Immature natural killer cell (primary cell): ENCODE data around the gene HCN3. TPM values are rescaled to one million over a fixed set of nuclear protein-coding genes. Genes with fewer than 3 reads are reported as not detected.
"Not testable (repeated sequence)": the region's sequence is repeated elsewhere in the genome, so short reads cannot be mapped to it uniquely, and the experiment has no call there.

Experiments used
- DNase-seq, 3 donors: peaks; one replicate each; pipeline ENCODE4 v3.0.0; 2022; ENCODE audit warnings: mixed read lengths in 1 of 3
- H3K27ac Mint-ChIP-seq, 6 donors: one replicate each; pipeline ENCODE4 v1.8.0; 2020; ENCODE audit warnings: mixed read lengths in 6 of 6, mild to moderate bottlenecking in 5 of 6, inconsistent platforms in 4 of 6, moderate library complexity in 3 of 6
- H3K27me3 Mint-ChIP-seq, 3 donors: one replicate each; pipeline ENCODE4 v1.8.0; 2020 to 2021; ENCODE audit warnings: low read depth in 3 of 3, mild to moderate bottlenecking in 3 of 3, mixed read lengths in 3 of 3, moderate library complexity in 3 of 3, inconsistent platforms in 1 of 3
- H3K36me3 Mint-ChIP-seq, 3 donors: one replicate each; pipeline ENCODE4 v1.8.0; 2020; ENCODE audit warnings: mixed read lengths in 3 of 3, inconsistent platforms in 2 of 3, mild to moderate bottlenecking in 2 of 3
- H3K4me1 Mint-ChIP-seq, 2 donors: one replicate each; pipeline ENCODE4 v1.8.0; 2020; ENCODE audit warnings: inconsistent platforms in 2 of 2, mild to moderate bottlenecking in 2 of 2, mixed read lengths in 2 of 2, moderate library complexity in 1 of 2
- H3K4me3 Mint-ChIP-seq, 5 donors: one replicate each; pipeline ENCODE4 v1.8.0; 2020; ENCODE audit warnings: mild to moderate bottlenecking in 5 of 5, mixed read lengths in 5 of 5, inconsistent platforms in 3 of 5, moderate library complexity in 3 of 5
- H3K9me3 Mint-ChIP-seq, 6 donors: one replicate each; pipeline ENCODE4 v1.8.0; 2020; ENCODE audit warnings: mild to moderate bottlenecking in 6 of 6, mixed read lengths in 6 of 6, inconsistent platforms in 4 of 6, moderate library complexity in 3 of 6
- polyA plus RNA-seq, 3 donors: library from polyadenylated mRNA; unstranded; fragments of 300-500 nt; fragmentation: Illumina TruSeq; gene quantifications; one replicate each; pipeline ENCODE4 v1.2.3, GENCODE V29; 2021

HCN3 gene
- polyA plus RNA-seq = under 1 TPM in 1 of 3 donors, not detected in 2; 0.52 TPM

- H3K27me3 Mint-ChIP-seq = peaks cover 2 to 9% (median 4%) of the 10 kb centered on the region in 3 donors
- peak; percentile 84 to 85 (median 85) for DNase-seq
- no peaks in the 10 kb centered on the region for H3K9me3 Mint-ChIP-seq
- H3K36me3 Mint-ChIP-seq = no peaks in the 10 kb centered on the region
- peak within 1 kb of the TSS; percentile 81 to 87 (median 84) for H3K4me3 Mint-ChIP-seq
- H3K4me1 Mint-ChIP-seq = peaks cover 34 to 40% of the 10 kb centered on the region in 2 donors
- H3K27ac Mint-ChIP-seq = peak within 1 kb of the TSS; percentile 45 to 78 (median 69)
Measured at GRCh38 chr1:155277070-155277901, at the start of gene HCN3. TSS of gene HCN3 (plus strand) at chr1:155277463. CDS start at chr1:155277591, 128 bp downstream.

DNA sequence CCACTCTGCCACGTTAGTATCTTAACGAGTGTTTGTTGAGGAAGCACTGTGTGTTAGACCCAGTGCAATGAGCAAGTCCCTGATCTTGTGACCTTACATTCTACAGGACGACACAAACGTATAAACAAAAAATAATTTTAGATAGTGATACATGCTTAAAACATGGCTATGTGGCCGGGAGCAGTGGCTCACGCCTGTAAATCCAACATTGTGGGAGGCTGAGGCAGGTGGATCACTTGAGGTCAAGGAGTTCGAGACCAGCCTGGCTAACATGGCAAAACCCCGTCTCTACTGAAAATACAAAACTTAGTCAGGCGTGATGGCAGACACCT, 49.2 kb upstream of the HCN3 start:
- H3K27ac Mint-ChIP-seq = peak overlapping the region; percentile 84 to 95 (median 92)
- H3K4me3 Mint-ChIP-seq = peak overlapping the region; percentile 76 to 92 (median 87)
- H3K36me3 Mint-ChIP-seq = no peaks in the 10 kb centered on the region
- H3K9me3 Mint-ChIP-seq = no peaks in the 10 kb centered on the region
- peaks cover 7 to 14% (median 12%) of the 10 kb centered on the region in 3 donors for H3K27me3 Mint-ChIP-seq
- no peak for DNase-seq
- peaks cover 23 to 25% of the 10 kb centered on the region in 2 donors for H3K4me1 Mint-ChIP-seq

GRCh38 chr1:155231302-155231701, 46.0 kb upstream of the HCN3 start:
- H3K36me3 Mint-ChIP-seq, H3K9me3 Mint-ChIP-seq, H3K4me3 Mint-ChIP-seq, DNase-seq: not testable (repeated sequence)
- Mint-ChIP-seq H3K27me3 (peaks cover 7 to 13% (median 10%) of the 10 kb centered on the region in 3 donors), H3K4me1 (peaks cover 18 to 20% of the 10 kb centered on the region in 2 donors), H3K27ac (peak overlapping the region in 1 of 6 donors; percentile 5)

- H3K36me3 Mint-ChIP-seq = peaks cover 9 to 17% (median 12%) of the 10 kb centered on the region in 3 donors
- not testable (repeated sequence) for H3K27ac Mint-ChIP-seq, H3K4me1 Mint-ChIP-seq, H3K9me3 Mint-ChIP-seq, H3K27me3 Mint-ChIP-seq, DNase-seq, H3K4me3 Mint-ChIP-seq
Measured at GRCh38 chr1:155232001-155232978, 45.0 kb upstream of the HCN3 start.

- H3K36me3 Mint-ChIP-seq = peaks cover 9 to 22% (median 12%) of the 10 kb centered on the region in 3 donors
- not testable (repeated sequence) for H3K4me3 Mint-ChIP-seq, H3K4me1 Mint-ChIP-seq, H3K9me3 Mint-ChIP-seq, DNase-seq, H3K27me3 Mint-ChIP-seq, H3K27ac Mint-ChIP-seq
Measured at GRCh38 chr1:155233502-155233901, 43.8 kb upstream of the HCN3 start.

DNA sequence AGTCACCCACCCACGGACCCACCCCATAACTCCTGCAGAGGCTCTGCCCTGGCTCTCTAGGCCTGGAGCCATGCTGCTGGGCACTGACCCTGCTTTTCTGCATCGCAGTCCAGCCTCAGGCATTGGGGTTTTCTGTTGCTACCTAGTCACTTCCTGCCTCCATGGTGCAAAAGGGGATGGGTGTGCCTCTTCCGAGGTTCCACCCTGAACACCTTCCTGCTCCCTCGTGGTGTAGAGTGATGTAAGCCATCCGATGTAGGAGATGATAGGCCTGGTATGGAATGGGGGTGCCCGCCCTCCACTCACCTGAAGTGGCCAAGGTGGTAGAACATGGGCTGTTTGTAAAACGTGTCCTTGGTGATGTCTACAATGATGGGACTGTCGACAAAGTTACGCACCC, 41.9 kb upstream of the HCN3 start:
- H3K27ac Mint-ChIP-seq, DNase-seq, H3K4me1 Mint-ChIP-seq, H3K4me3 Mint-ChIP-seq, H3K27me3 Mint-ChIP-seq, H3K9me3 Mint-ChIP-seq: not testable (repeated sequence)
- H3K36me3 Mint-ChIP-seq = peaks cover 9 to 26% (median 12%) of the 10 kb centered on the region in 3 donors

DNA sequence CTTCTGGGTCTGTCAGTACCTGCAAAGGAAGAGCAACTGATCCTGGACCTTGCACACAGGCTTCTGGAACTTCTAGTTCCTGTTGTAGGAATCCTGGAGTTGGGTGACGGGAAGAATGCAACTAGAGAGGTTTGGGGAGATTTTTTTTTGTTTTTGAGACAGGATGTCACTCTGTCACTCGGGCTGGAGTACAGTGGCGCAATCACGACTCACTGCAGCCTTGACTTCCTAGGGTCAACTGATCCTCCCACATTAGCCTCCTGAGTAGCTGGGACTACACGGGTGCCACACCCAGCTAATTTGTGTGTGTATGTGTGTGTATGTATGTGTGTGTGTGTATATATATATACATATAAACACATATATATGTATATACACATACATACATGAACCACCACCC, 40.8 kb upstream of the HCN3 start:
- DNase-seq = no peak
- Mint-ChIP-seq H3K4me1 (peaks cover 18 to 20% of the 10 kb centered on the region in 2 donors), H3K27ac (peak overlapping the region in 1 of 6 donors; percentile 36), H3K4me3 (no peak overlapping the region), H3K27me3 (peaks cover 0 to 2% (median 0%) of the 10 kb centered on the region in 3 donors), H3K36me3 (peaks cover 9 to 26% (median 12%) of the 10 kb centered on the region in 3 donors), H3K9me3 (no peaks in the 10 kb centered on the region)

DNA sequence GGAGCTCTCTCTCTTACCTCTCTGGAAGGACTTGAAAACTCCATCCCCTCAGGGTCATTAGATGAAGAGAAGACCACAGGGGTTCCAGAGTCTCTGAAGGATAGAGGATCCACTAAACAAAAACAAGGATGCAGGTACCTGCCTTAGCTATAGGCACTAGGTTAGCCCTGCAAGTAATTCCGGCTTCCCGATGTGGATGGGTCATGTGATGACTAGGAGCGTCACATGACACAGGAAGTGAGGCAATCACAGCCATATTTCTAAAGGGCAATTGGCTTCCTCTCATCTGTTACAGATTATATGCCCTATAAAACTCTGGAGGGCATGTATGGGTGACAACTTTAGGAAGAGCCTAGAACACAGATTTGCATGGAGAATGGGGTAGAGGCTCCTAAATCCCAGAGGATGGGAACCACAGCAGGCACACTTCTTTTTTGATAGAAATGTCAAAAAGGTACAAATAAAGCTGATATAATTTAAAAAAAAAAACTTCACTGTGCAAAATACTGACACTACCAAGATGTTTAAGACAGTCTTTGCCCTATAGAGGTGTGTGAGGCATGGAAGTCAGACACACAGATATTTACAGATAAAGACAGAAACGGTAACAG, 36.1 kb upstream of the HCN3 start:
- H3K27me3 Mint-ChIP-seq = peaks cover 12 to 26% (median 16%) of the 10 kb centered on the region in 3 donors
- DNase-seq = peak; percentile 70 to 74 (median 72)
- peak overlapping the region; percentile 75 to 96 (median 90) for H3K27ac Mint-ChIP-seq
- peak overlapping the region; percentile 86 to 94 (median 91) for H3K4me3 Mint-ChIP-seq
- peaks cover 0 to 6% (median 2%) of the 10 kb centered on the region in 6 donors for H3K9me3 Mint-ChIP-seq
- H3K4me1 Mint-ChIP-seq = peaks cover 41 to 45% of the 10 kb centered on the region in 2 donors
- H3K36me3 Mint-ChIP-seq = peaks cover 4 to 22% (median 11%) of the 10 kb centered on the region in 3 donors

GRCh38 chr1:155241841-155242264, 35.4 kb upstream of the HCN3 start:
- Mint-ChIP-seq H3K4me3 (peak overlapping the region in 3 of 5 donors; percentile 38 to 91 (median 86)), H3K36me3 (peaks cover under 1 to 16% (median 5%) of the 10 kb centered on the region in 3 donors), H3K4me1 (peaks cover 41 to 45% of the 10 kb centered on the region in 2 donors), H3K9me3 (peaks cover 0 to 6% (median 2%) of the 10 kb centered on the region in 6 donors), H3K27me3 (peaks cover 12 to 27% (median 19%) of the 10 kb centered on the region in 3 donors), H3K27ac (peak overlapping the region; percentile 60 to 96 (median 87))
- DNase-seq = no peak

GRCh38 chr1:155242805-155243358, 34.4 kb upstream of the HCN3 start:
- no peak for DNase-seq
- Mint-ChIP-seq H3K36me3 (peaks cover 0 to 10% (median 4%) of the 10 kb centered on the region in 3 donors), H3K4me1 (peaks cover 41 to 45% of the 10 kb centered on the region in 2 donors)

DNA sequence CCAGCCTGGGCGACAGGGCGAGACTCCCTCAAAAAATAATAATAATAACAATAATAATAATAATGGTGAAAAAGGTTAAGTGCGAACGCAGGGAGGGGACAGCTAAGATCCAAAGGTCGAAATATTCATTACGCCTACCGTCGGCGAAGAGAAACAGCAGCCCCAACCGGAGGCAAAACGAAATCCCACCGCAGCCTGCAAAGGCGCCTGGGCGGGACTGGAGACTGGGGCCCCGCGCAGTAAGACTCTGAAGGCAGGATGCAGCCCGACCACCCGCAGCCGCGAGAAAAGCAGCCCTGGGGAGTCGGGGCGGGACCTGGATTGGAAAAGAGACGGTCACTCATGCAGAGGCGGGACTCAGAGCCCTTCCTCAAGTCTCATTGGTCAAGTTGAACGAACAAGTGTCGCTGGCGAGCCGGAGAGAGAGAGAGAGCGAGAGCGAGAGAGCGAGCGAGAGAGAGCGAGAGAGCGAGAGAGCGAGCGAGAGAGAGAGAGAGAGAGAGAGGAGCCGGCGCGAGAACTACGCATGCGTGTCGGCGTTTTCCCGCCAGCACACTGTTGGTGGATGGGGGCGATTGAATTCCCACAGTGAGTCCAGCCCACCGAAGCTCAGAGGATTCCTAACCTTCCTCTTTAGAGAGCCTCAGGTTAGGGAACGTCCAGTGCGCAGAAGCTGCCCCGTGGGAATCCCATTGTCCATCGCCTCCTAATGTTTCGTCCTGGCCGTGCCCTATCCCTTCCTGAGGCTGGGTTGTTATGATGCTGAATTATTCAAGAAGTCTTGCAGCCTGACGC, 32.7 kb upstream of the HCN3 start:
- H3K9me3 Mint-ChIP-seq = peaks cover 0 to 6% (median 2%) of the 10 kb centered on the region in 6 donors
- peak overlapping the region; percentile 84 to 93 (median 88) for H3K4me3 Mint-ChIP-seq
- DNase-seq = peak; percentile 97 to 99 (median 98)
- H3K27me3 Mint-ChIP-seq = peaks cover 14 to 27% (median 19%) of the 10 kb centered on the region in 3 donors
- H3K4me1 Mint-ChIP-seq = peaks cover 39 to 45% of the 10 kb centered on the region in 2 donors
- H3K36me3 Mint-ChIP-seq = peaks cover 0 to 4% (median 4%) of the 10 kb centered on the region in 3 donors
- peak overlapping the region; percentile 93 to 99 (median 97) for H3K27ac Mint-ChIP-seq

More at GRCh38 chr1:155242805-155243358, 34.4 kb upstream of the HCN3 start:
- peaks cover 0 to 6% (median 2%) of the 10 kb centered on the region in 6 donors for H3K9me3 Mint-ChIP-seq
- H3K4me3 Mint-ChIP-seq = peak overlapping the region; percentile 52 to 86 (median 66)
- peaks cover 12 to 27% (median 19%) of the 10 kb centered on the region in 3 donors for H3K27me3 Mint-ChIP-seq
- peak overlapping the region in 5 of 6 donors; percentile 12 to 99 (median 73) for H3K27ac Mint-ChIP-seq

GRCh38 chr1:155245163-155245524, 32.1 kb upstream of the HCN3 start:
- peaks cover 0 to 6% (median 2%) of the 10 kb centered on the region in 6 donors for H3K9me3 Mint-ChIP-seq
- H3K4me1 Mint-ChIP-seq = peaks cover 37 to 41% of the 10 kb centered on the region in 2 donors
- peak overlapping the region; percentile 93 to 99 (median 97) for H3K27ac Mint-ChIP-seq
- H3K4me3 Mint-ChIP-seq = peak overlapping the region; percentile 84 to 93 (median 88)
- peaks cover 14 to 27% (median 19%) of the 10 kb centered on the region in 3 donors for H3K27me3 Mint-ChIP-seq
- H3K36me3 Mint-ChIP-seq = peaks cover 0 to 4% (median 4%) of the 10 kb centered on the region in 3 donors
- DNase-seq = no peak
